Fibroblast of lung (primary cell): ENCODE results near the gene RAPGEF6.

Experiments used
- EZH2 ChIP-seq: IDR thresholded peaks from 2 replicates; pipeline ENCODE4 v1.5.1; 2012; ENCODE audit warnings: low read length, control low read depth, mild to moderate bottlenecking; ENCODE audit errors: missing control alignments
- TF ChIP-seq, protein P1 (sequence below), 2 donors: IDR thresholded peaks in 1 of 2; conservative IDR thresholded peaks in 1 of 2; 1 replicate in 1 of 2; 2 replicates in 1 of 2; pipeline ENCODE4 v1.5.1; 2011 to 2012; ENCODE audit warnings: low read length in 2 of 2, control low read depth in 1 of 2, inconsistent platforms in 1 of 2, low read depth in 1 of 2, mild to moderate bottlenecking in 1 of 2

DNA sequence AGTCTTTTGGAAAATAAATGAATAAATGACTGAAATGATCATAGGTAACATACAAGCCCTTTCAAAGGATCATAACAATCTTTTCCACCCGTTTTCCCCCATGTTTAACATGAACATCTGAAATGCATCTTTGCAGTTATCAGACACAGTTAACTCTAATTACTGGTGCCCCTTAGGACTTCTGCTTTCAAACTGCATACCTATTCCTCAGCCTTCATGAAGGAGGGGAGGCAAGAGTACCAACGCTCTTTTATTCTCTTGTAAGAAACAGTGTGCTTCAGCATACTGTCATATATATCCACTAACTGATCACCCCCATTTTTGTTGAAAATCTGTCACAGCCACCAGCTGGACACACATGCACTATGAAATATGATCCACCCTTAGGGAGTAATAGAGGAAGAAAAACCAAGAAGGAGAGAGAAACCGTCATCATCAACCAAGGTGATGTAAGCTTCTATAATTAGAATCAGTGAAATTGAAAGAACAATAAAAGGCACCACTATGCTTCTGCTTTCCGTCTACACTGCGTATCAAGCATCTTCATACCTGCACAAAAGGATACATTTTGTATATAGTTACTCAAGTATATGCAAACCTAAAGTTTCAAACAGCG is 98.7 kb downstream of the RAPGEF6 start:
- TF ChIP-seq, protein P1, sequence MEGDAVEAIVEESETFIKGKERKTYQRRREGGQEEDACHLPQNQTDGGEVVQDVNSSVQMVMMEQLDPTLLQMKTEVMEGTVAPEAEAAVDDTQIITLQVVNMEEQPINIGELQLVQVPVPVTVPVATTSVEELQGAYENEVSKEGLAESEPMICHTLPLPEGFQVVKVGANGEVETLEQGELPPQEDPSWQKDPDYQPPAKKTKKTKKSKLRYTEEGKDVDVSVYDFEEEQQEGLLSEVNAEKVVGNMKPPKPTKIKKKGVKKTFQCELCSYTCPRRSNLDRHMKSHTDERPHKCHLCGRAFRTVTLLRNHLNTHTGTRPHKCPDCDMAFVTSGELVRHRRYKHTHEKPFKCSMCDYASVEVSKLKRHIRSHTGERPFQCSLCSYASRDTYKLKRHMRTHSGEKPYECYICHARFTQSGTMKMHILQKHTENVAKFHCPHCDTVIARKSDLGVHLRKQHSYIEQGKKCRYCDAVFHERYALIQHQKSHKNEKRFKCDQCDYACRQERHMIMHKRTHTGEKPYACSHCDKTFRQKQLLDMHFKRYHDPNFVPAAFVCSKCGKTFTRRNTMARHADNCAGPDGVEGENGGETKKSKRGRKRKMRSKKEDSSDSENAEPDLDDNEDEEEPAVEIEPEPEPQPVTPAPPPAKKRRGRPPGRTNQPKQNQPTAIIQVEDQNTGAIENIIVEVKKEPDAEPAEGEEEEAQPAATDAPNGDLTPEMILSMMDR (conservative IDR thresholded peaks at IDR 0.05 in 1 of 2, IDR thresholded peaks at IDR 0.05 in 1 of 2; ENCODE audit: low read depth in 1 of 2, low read length in 2 of 2), result no peak
- TF ChIP-seq EZH2, result no peak
